Parathyroid adenoma (tissue), 2 donors: ENCODE measurements around the gene TASL.
"Not testable (repeated sequence)": the region's sequence is repeated elsewhere in the genome, so short reads cannot be mapped to it uniquely, and the experiment has no call there.

Source experiments
- H2AFZ ChIP-seq: fragments of 300-600 bp; sonication (generic); one replicate; pipeline ENCODE4 v1.7.0; 2017; ENCODE audit warnings: antibody characterized with exemption, mild to moderate bottlenecking
- H3K27ac ChIP-seq: fragments of 300-600 bp; sonication (generic); one replicate; pipeline ENCODE4 v1.7.0; 2017
- H3K27me3 ChIP-seq: fragments of 300-600 bp; sonication (generic); one replicate; pipeline ENCODE4 v1.7.0; 2017; ENCODE audit warnings: low read length; ENCODE audit not compliant: control insufficient read depth, insufficient read depth
- H3K36me3 ChIP-seq: fragments of 300-600 bp; sonication (generic); one replicate; pipeline ENCODE4 v1.7.0; 2017; ENCODE audit warnings: low read length; ENCODE audit not compliant: control insufficient read depth, insufficient read depth
- H3K4me1 ChIP-seq: fragments of 300-600 bp; sonication (generic); one replicate; pipeline ENCODE4 v1.7.0; 2017; ENCODE audit warnings: control low read depth
- H3K4me2 ChIP-seq: fragments of 300-600 bp; sonication (generic); one replicate; pipeline ENCODE4 v1.7.0; 2017; ENCODE audit warnings: low read length
- H3K4me3 ChIP-seq: fragments of 300-600 bp; sonication (generic); one replicate; pipeline ENCODE4 v1.7.0; 2017; ENCODE audit warnings: low read depth, low read length
- H3K79me2 ChIP-seq: fragments of 300-600 bp; sonication (generic); one replicate; pipeline ENCODE4 v1.7.0; 2017; ENCODE audit warnings: control low read depth
- H3K9ac ChIP-seq: fragments of 300-600 bp; sonication (generic); one replicate; pipeline ENCODE4 v1.7.0; 2017; ENCODE audit warnings: mild to moderate bottlenecking
- H3K9me3 ChIP-seq: fragments of 300-600 bp; sonication (generic); one replicate; pipeline ENCODE4 v1.7.0; 2017; ENCODE audit warnings: low read length; ENCODE audit not compliant: control insufficient read depth
- TF ChIP-seq, protein P1 (sequence below): fragments of 300-600 bp; sonication (generic); IDR thresholded peaks from one replicate; pipeline ENCODE4 v1.7.0; 2017; ENCODE audit warnings: antibody characterized with exemption, mild to moderate bottlenecking
- donor health status: primary hyperparathyroidism.

The TASL gene

GRCh38 chrX:30610026-30610425 lies 32.5 kb upstream of the TASL start:
- Histone ChIP-seq H2AFZ (no peak overlapping the region), H3K9me3 (no peaks in the 10 kb centered on the region), H3K9ac (no peak overlapping the region), H3K27me3 (no peaks in the 10 kb centered on the region), H3K27ac (no peak overlapping the region), H3K4me1 (no peaks in the 10 kb centered on the region), H3K79me2 (no peaks in the 10 kb centered on the region), H3K36me3 (no peaks in the 10 kb centered on the region), H3K4me2 (no peak overlapping the region), H3K4me3 (no peak overlapping the region)
- TF ChIP-seq, protein P1, sequence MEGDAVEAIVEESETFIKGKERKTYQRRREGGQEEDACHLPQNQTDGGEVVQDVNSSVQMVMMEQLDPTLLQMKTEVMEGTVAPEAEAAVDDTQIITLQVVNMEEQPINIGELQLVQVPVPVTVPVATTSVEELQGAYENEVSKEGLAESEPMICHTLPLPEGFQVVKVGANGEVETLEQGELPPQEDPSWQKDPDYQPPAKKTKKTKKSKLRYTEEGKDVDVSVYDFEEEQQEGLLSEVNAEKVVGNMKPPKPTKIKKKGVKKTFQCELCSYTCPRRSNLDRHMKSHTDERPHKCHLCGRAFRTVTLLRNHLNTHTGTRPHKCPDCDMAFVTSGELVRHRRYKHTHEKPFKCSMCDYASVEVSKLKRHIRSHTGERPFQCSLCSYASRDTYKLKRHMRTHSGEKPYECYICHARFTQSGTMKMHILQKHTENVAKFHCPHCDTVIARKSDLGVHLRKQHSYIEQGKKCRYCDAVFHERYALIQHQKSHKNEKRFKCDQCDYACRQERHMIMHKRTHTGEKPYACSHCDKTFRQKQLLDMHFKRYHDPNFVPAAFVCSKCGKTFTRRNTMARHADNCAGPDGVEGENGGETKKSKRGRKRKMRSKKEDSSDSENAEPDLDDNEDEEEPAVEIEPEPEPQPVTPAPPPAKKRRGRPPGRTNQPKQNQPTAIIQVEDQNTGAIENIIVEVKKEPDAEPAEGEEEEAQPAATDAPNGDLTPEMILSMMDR: no peak

GRCh38 chrX:30607155-30607554 lies 29.6 kb upstream of the TASL start:
- Histone ChIP-seq H3K27me3 (no peaks in the 10 kb centered on the region), H3K9ac (no peak overlapping the region), H3K36me3 (no peaks in the 10 kb centered on the region), H3K4me2 (no peak overlapping the region), H3K4me1 (no peaks in the 10 kb centered on the region), H3K27ac (no peak overlapping the region), H3K4me3 (no peak overlapping the region), H3K79me2 (no peaks in the 10 kb centered on the region), H2AFZ (no peak overlapping the region), H3K9me3 (no peaks in the 10 kb centered on the region)
- TF ChIP-seq, protein P1: no peak

- H3K9me3 ChIP-seq, H3K9ac ChIP-seq, H2AFZ ChIP-seq, H3K4me3 ChIP-seq, H3K4me1 ChIP-seq, H3K4me2 ChIP-seq, H3K79me2 ChIP-seq, H3K36me3 ChIP-seq, H3K27me3 ChIP-seq, H3K27ac ChIP-seq: not testable (repeated sequence)
Observed at GRCh38 chrX:30600269-30601176, 23.0 kb upstream of the TASL start.

DNA sequence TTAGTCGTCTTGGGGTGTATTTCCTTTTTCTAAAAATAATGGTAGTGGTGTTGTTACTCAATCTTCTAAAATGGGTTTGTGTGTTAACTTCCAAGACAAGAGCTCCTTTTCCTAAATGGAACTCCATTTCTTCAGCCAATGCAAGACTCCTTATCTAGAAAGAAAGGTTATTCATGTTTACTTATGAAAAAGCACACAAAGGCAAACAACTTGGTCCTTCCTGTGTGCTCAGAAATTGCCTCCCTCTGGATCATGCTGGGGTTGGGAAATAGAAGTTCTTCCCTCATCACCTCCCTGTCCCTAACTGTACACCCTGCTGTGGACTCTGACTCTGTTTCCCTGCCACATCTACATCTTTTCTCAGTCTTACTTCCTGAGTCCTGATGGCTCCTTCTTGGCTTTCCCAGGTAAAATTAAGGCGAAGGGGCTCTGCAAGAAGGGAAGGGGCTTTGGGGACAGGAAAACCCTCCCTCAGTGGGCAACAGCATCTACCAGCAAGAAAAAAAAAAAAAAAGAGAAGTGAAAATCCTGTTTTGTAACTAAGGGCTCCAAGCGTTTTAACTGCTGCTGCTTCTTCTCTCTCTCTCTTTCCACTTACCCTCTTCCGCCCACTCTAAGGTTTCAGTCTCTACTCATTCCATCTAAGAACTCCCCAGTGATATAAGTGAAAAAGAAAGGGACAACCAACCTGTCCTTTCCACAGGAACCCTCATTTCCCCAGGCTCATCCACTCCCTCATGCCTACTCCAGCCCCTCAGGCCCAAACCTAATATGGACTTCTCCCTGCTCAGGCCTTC lies 19.8 kb upstream of the TASL start:
- TF ChIP-seq, protein P1: no peak
- H3K9ac ChIP-seq: no peak overlapping the region
- no peaks in the 10 kb centered on the region for H3K9me3 ChIP-seq
- H3K27ac ChIP-seq: no peak overlapping the region
- H3K4me1 ChIP-seq: no peaks in the 10 kb centered on the region
- no peaks in the 10 kb centered on the region for H3K79me2 ChIP-seq
- no peaks in the 10 kb centered on the region for H3K36me3 ChIP-seq
- no peaks in the 10 kb centered on the region for H3K27me3 ChIP-seq
- H3K4me3 ChIP-seq: no peak overlapping the region
- no peak overlapping the region for H2AFZ ChIP-seq
- no peak overlapping the region for H3K4me2 ChIP-seq

GRCh38 chrX:30593440-30594200 lies 16.1 kb upstream of the TASL start:
- Histone ChIP-seq H3K27me3 (no peaks in the 10 kb centered on the region), H3K9me3 (no peaks in the 10 kb centered on the region), H3K4me2 (no peak overlapping the region), H3K9ac (no peak overlapping the region), H3K79me2 (no peaks in the 10 kb centered on the region), H3K4me1 (no peaks in the 10 kb centered on the region), H3K36me3 (no peaks in the 10 kb centered on the region), H3K4me3 (no peak overlapping the region), H3K27ac (no peak overlapping the region), H2AFZ (no peak overlapping the region)
- TF ChIP-seq, protein P1: no peak
